ENCODE data around the gene ZSCAN10.
"Not testable (repeated sequence)": the region's sequence is repeated elsewhere in the genome, so short reads cannot be mapped to it uniquely, and the experiment has no call there.

Gene ZSCAN10

GRCh38 chr16:3080024-3080423 lies 19.1 kb downstream of the ZSCAN10 start:
- no peak for DNase-seq (ENCODE audit: low read depth)
- no peak overlapping the region for H3K4me3 ChIP-seq (ENCODE audit: low read length)
- no peak for TF ChIP-seq CTCF (IDR thresholded peaks at IDR 0.05; ENCODE audit: insufficient read depth, low read depth, low read length, missing control alignments)

GRCh38 chr16:3076577-3076976 lies 22.5 kb downstream of the ZSCAN10 start:
- no peak overlapping the region for H3K4me3 ChIP-seq (ENCODE audit: low read length)
- TF ChIP-seq CTCF (IDR thresholded peaks at IDR 0.05; ENCODE audit: insufficient read depth, low read depth, low read length, missing control alignments) = no peak
- DNase-seq (ENCODE audit: low read depth) = no peak

GRCh38 chr16:3075946-3076345 lies 23.1 kb downstream of the ZSCAN10 start:
- not testable (repeated sequence) for DNase-seq (ENCODE audit: low read depth); H3K4me3 ChIP-seq (ENCODE audit: low read length)

- H3K4me3 ChIP-seq (ENCODE audit: low read length) = no peak overlapping the region
- DNase-seq (ENCODE audit: low read depth) = no peak
- TF ChIP-seq CTCF (IDR thresholded peaks at IDR 0.05; ENCODE audit: insufficient read depth, low read depth, low read length, missing control alignments) = no peak
Measured at GRCh38 chr16:3075523-3075915, 23.6 kb downstream of the ZSCAN10 start.

- no peak overlapping the region for H3K4me3 ChIP-seq (ENCODE audit: low read length)
- no peak for DNase-seq (ENCODE audit: low read depth)
Measured at GRCh38 chr16:3074860-3075522, 24.1 kb downstream of the ZSCAN10 start.

GRCh38 chr16:3073448-3073847 lies 25.6 kb downstream of the ZSCAN10 start:
- no peak for DNase-seq (ENCODE audit: low read depth)
- H3K4me3 ChIP-seq (ENCODE audit: low read length) = no peak overlapping the region
- no peak for TF ChIP-seq CTCF (IDR thresholded peaks at IDR 0.05; ENCODE audit: insufficient read depth, low read depth, low read length, missing control alignments)

More at GRCh38 chr16:3074860-3075522, 24.1 kb downstream of the ZSCAN10 start:
- no peak for TF ChIP-seq CTCF (IDR thresholded peaks at IDR 0.05; ENCODE audit: insufficient read depth, low read depth, low read length, missing control alignments)

- not testable (repeated sequence) for DNase-seq (ENCODE audit: low read depth); H3K4me3 ChIP-seq (ENCODE audit: low read length)
Measured at GRCh38 chr16:3072576-3073263, 26.4 kb downstream of the ZSCAN10 start.

- not testable (repeated sequence) for H3K4me3 ChIP-seq (ENCODE audit: low read length); DNase-seq (ENCODE audit: low read depth)
Measured at GRCh38 chr16:3072148-3072547, 26.9 kb downstream of the ZSCAN10 start.

Data from epithelial cell of esophagus (primary cell).